WERI-Rb-1 (cell line): ENCODE results near the gene CCDC91.

Source experiments
- DNase-seq: peaks from one replicate; pipeline ENCODE4 v3.0.0-alpha.2; 2020
- H3K27ac ChIP-seq: fragments of 250-450 bp; sonication (Bioruptor Pico); 2 replicates; pipeline ENCODE4 v1.5.1; 2020; ENCODE audit warnings: mild to moderate bottlenecking, moderate library complexity
- H3K27me3 ChIP-seq: fragments of 250-450 bp; sonication (Bioruptor Pico); 2 replicates; pipeline ENCODE4 v1.5.1; 2021; ENCODE audit warnings: mild to moderate bottlenecking, low read depth, moderate library complexity; ENCODE audit not compliant: insufficient read depth, severe bottlenecking
- H3K36me3 ChIP-seq: fragments of 250-450 bp; sonication (Bioruptor Pico); 2 replicates; pipeline ENCODE4 v1.5.1; 2020; ENCODE audit warnings: mild to moderate bottlenecking, moderate library complexity
- H3K4me3 ChIP-seq: 2 replicates; pipeline ENCODE4 v1.5.1; 2011; ENCODE audit warnings: low read depth, mild to moderate bottlenecking, control low read depth, low read length
- H3K9me3 ChIP-seq: fragments of 250-450 bp; sonication (Bioruptor Pico); 2 replicates; pipeline ENCODE4 v1.5.1; 2021; ENCODE audit warnings: mild to moderate bottlenecking, moderate library complexity; ENCODE audit not compliant: severe bottlenecking
- TF ChIP-seq, protein P1 (sequence below): IDR thresholded peaks from 2 replicates; pipeline ENCODE4 v1.5.1; 2011; ENCODE audit warnings: low read depth, mild to moderate bottlenecking, control low read depth, inconsistent platforms, low read length

CCDC91 gene

GRCh38 chr12:28306535-28306934, 116.3 kb downstream of the CCDC91 start:
- Histone ChIP-seq H3K27me3 (no peaks in the 10 kb centered on the region), H3K27ac (no peak overlapping the region), H3K4me3 (no peak overlapping the region), H3K9me3 (no peaks in the 10 kb centered on the region), H3K36me3 (peaks cover 2% of the 10 kb centered on the region; the same call in 1 of the 2 replicates)
- no peak for DNase-seq
- TF ChIP-seq, protein P1, sequence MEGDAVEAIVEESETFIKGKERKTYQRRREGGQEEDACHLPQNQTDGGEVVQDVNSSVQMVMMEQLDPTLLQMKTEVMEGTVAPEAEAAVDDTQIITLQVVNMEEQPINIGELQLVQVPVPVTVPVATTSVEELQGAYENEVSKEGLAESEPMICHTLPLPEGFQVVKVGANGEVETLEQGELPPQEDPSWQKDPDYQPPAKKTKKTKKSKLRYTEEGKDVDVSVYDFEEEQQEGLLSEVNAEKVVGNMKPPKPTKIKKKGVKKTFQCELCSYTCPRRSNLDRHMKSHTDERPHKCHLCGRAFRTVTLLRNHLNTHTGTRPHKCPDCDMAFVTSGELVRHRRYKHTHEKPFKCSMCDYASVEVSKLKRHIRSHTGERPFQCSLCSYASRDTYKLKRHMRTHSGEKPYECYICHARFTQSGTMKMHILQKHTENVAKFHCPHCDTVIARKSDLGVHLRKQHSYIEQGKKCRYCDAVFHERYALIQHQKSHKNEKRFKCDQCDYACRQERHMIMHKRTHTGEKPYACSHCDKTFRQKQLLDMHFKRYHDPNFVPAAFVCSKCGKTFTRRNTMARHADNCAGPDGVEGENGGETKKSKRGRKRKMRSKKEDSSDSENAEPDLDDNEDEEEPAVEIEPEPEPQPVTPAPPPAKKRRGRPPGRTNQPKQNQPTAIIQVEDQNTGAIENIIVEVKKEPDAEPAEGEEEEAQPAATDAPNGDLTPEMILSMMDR: no peak

DNA sequence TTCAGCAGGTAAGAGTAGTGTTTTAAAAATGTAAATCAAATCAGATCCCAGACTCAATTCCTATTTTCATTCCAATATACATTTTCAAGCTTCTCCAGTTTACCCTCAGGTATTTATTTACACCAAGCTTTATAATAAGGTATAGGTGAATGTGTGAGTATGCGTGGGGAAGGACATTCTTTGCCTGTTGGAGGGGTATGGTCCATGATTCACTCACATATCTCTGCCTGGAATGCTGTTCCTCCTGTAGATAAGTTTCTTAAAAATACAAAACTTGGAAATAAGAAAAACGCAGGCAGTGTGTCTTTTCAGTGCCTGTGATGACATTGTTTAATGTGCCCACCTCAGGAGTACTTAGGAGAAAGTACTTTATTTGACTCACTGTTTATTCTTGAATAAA, 118.6 kb downstream of the CCDC91 start:
- Histone ChIP-seq H3K27me3 (no peaks in the 10 kb centered on the region), H3K27ac (no peak overlapping the region), H3K9me3 (no peaks in the 10 kb centered on the region), H3K4me3 (no peak overlapping the region), H3K36me3 (peaks cover 2% of the 10 kb centered on the region; the same call in 1 of the 2 replicates)
- no peak for DNase-seq
- TF ChIP-seq, protein P1: no peak

GRCh38 chr12:28313631-28314030, 123.4 kb downstream of the CCDC91 start:
- H3K9me3 ChIP-seq: no peaks in the 10 kb centered on the region
- H3K36me3 ChIP-seq: no peaks in the 10 kb centered on the region
- DNase-seq: no peak
- no peaks in the 10 kb centered on the region for H3K27me3 ChIP-seq
- no peak overlapping the region for H3K27ac ChIP-seq
- no peak overlapping the region for H3K4me3 ChIP-seq
- TF ChIP-seq, protein P1: no peak

DNA sequence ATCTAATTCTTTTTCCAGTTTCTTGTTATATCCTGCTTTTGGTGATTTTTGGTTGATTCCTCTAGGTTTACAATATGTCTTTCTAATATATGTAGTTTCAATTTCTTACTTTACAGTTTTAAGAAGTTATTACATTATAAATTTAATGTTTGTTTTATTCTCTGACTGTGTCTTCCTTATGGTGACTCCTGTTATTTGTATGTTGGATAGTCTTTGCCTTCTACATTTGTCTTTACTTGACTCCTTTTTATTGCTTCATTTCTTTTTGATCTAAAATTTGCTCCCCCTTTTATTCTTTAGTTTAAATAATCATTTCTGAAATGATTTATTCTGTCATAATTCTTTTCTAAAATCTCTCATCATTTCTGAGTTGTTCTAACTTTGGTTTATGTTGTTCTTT, 125.8 kb downstream of the CCDC91 start:
- no peak for DNase-seq
- Histone ChIP-seq H3K27ac (no peak overlapping the region), H3K36me3 (no peaks in the 10 kb centered on the region), H3K4me3 (no peak overlapping the region), H3K27me3 (no peaks in the 10 kb centered on the region), H3K9me3 (no peaks in the 10 kb centered on the region)
- TF ChIP-seq, protein P1: no peak

DNA sequence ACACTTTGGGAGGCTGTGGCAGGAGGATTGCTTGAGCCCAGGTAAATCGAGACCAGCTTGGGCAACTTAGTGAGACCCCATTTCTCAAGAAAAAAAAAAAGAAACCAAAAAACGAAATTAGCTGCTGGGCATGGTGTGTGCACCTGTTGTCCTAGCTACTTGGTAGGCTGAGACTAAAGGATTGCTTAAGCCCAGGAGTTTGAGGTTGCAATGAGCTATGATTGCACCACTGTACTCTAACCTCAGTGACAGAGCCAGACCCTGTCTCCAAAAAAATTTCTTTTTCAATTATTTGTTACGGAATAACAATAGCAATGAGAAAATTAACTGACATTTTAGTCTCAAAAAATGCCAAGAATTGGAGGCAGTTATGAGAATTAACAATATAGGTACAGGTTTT, 128.0 kb downstream of the CCDC91 start:
- no peak overlapping the region for H3K27ac ChIP-seq
- H3K4me3 ChIP-seq: no peak overlapping the region
- TF ChIP-seq, protein P1: no peak
- no peaks in the 10 kb centered on the region for H3K27me3 ChIP-seq
- no peak for DNase-seq
- no peaks in the 10 kb centered on the region for H3K9me3 ChIP-seq
- H3K36me3 ChIP-seq: no peaks in the 10 kb centered on the region

- no peak overlapping the region for H3K4me3 ChIP-seq
- DNase-seq: no peak
- no peaks in the 10 kb centered on the region for H3K36me3 ChIP-seq
- no peaks in the 10 kb centered on the region for H3K9me3 ChIP-seq
- TF ChIP-seq, protein P1: no peak
- H3K27ac ChIP-seq: no peak overlapping the region
- H3K27me3 ChIP-seq: no peaks in the 10 kb centered on the region
Measured at GRCh38 chr12:28320353-28320752, 130.1 kb downstream of the CCDC91 start.
